Liver (tissue), 9 donors: ENCODE data around the gene CYP2W1. TPM values are rescaled to one million over a fixed set of nuclear protein-coding genes. Genes with fewer than 3 reads are reported as not detected.

Source experiments
- DNase-seq: peaks from one replicate; pipeline ENCODE4 v3.0.0-alpha.2; 2017; ENCODE audit warnings: low spot score
- H3K27ac ChIP-seq, 2 donors: one replicate each; pipeline ENCODE4 v1.7.0; 2013; ENCODE audit warnings: inconsistent platforms in 2 of 2, low read length in 2 of 2, control low read depth in 1 of 2, low read depth in 1 of 2, mild to moderate bottlenecking in 1 of 2
- H3K27me3 ChIP-seq, 4 donors: one replicate each; pipeline versions ENCODE4 v1.6.1 to v1.7.0; 2013; ENCODE audit warnings: low read length in 3 of 4, inconsistent platforms in 1 of 4, mild to moderate bottlenecking in 1 of 4, moderate library complexity in 1 of 4; ENCODE audit not compliant: control insufficient read depth in 4 of 4, insufficient read depth in 4 of 4
- H3K36me3 ChIP-seq, 4 donors: one replicate each; pipeline versions ENCODE4 v1.6.1 to v1.7.0; 2013; ENCODE audit warnings: low read length in 3 of 4, mild to moderate bottlenecking in 3 of 4, low read depth in 1 of 4, moderate library complexity in 1 of 4; ENCODE audit not compliant: control insufficient read depth in 4 of 4, insufficient read depth in 3 of 4
- H3K4me1 ChIP-seq, 4 donors: one replicate each; pipeline versions ENCODE4 v1.6.1 to v1.7.0; 2013; ENCODE audit warnings: low read length in 3 of 4, mild to moderate bottlenecking in 3 of 4, moderate library complexity in 1 of 4; ENCODE audit not compliant: control insufficient read depth in 4 of 4, insufficient read depth in 4 of 4
- H3K4me3 ChIP-seq, 3 donors: one replicate each; pipeline versions ENCODE4 v1.6.1 to v1.7.0; 2013; ENCODE audit warnings: low read length in 3 of 3, control low read depth in 1 of 3, low read depth in 1 of 3, mild to moderate bottlenecking in 1 of 3
- H3K9ac ChIP-seq, 2 donors: one replicate each; pipeline ENCODE4 v1.7.0; 2013; ENCODE audit warnings: low read length in 2 of 2, mild to moderate bottlenecking in 2 of 2, moderate library complexity in 2 of 2, control low read depth in 1 of 2, low read depth in 1 of 2
- H3K9me3 ChIP-seq, 4 donors: one replicate each; pipeline versions ENCODE4 v1.6.1 to v1.7.0; 2013; ENCODE audit warnings: low read length in 3 of 4; ENCODE audit not compliant: control insufficient read depth in 4 of 4
- EGR1 ChIP-seq, 2 donors: IDR thresholded peaks; 2 replicates each; pipeline ENCODE4 v1.6.1; 2016 to 2018; ENCODE audit warnings: antibody characterized with exemption in 2 of 2, low read depth in 2 of 2
- FOXA1 ChIP-seq: IDR thresholded peaks from 2 replicates; pipeline ENCODE4 v1.6.1; 2016; ENCODE audit warnings: antibody characterized with exemption
- FOXA2 ChIP-seq: IDR thresholded peaks from 2 replicates; pipeline ENCODE4 v1.6.1; 2016; ENCODE audit warnings: antibody characterized with exemption
- GABPA ChIP-seq, 2 donors: IDR thresholded peaks in 1 of 2; conservative IDR thresholded peaks in 1 of 2; 2 replicates each; pipeline ENCODE4 v1.6.1; 2016; ENCODE audit warnings: antibody characterized with exemption in 2 of 2, mild to moderate bottlenecking in 1 of 2, moderate library complexity in 1 of 2
- HNF4A ChIP-seq, 2 donors: conservative IDR thresholded peaks; 2 replicates each; pipeline ENCODE4 v1.6.1; 2016; ENCODE audit warnings: antibody characterized with exemption in 2 of 2, mild to moderate bottlenecking in 2 of 2
- HNF4G ChIP-seq: IDR thresholded peaks from 2 replicates; pipeline ENCODE4 v1.6.1; 2016; ENCODE audit warnings: antibody characterized with exemption
- RAD21 ChIP-seq, 2 donors: IDR thresholded peaks; 2 replicates each; pipeline ENCODE4 v1.6.1; 2016; ENCODE audit warnings: antibody characterized with exemption in 2 of 2, mild to moderate bottlenecking in 2 of 2
- RXRA ChIP-seq, 2 donors: IDR thresholded peaks; 2 replicates each; pipeline ENCODE4 v1.6.1; 2017 to 2018; ENCODE audit warnings: antibody characterized with exemption in 2 of 2, mild to moderate bottlenecking in 1 of 2
- SP1 ChIP-seq: IDR thresholded peaks from 2 replicates; pipeline ENCODE4 v1.6.1; 2018; ENCODE audit warnings: antibody characterized with exemption, mild to moderate bottlenecking
- YY1 ChIP-seq: IDR thresholded peaks from 2 replicates; pipeline ENCODE4 v1.6.1; 2016; ENCODE audit warnings: antibody characterized with exemption, mild to moderate bottlenecking
- WGBS: extraction: QIAGEN DNeasy Blood & Tissue Kit; methylation state at CpG from one replicate; pipeline ENCODE4 v1.1.7; 2013; 5-methylcytosine and 5-hydroxymethylcytosine counted together
- polyA plus RNA-seq, 2 donors: library from polyadenylated mRNA; stranded (reverse) in 1 of 2; unstranded in 1 of 2; fragments of 200-250 nt in 1 of 2; fragments of >200 nt in 1 of 2; fragmentation: Nextera tagmentation in 1 of 2; extraction: Ambion mirVana in 1 of 2; gene quantifications; one replicate each; pipeline versions ENCODE4 v1.2.1 to v1.2.3, GENCODE V29; 2013 to 2015
- total RNA-seq, 2 donors: library from RNA; depleted of rRNA; stranded (reverse); fragments of >200 nt; gene quantifications; one replicate each; pipeline ENCODE4 v1.2.3, GENCODE V29; 2014
- TF ChIP-seq, protein P1 (sequence below): fragments of 150-350 bp; IDR thresholded peaks from 2 replicates; pipeline ENCODE4 v1.5.1; 2017; ENCODE audit warnings: improper control_type of control experiment, low read depth, low read length; ENCODE audit not compliant: missing input control
- TF ChIP-seq, protein P2 (sequence below): IDR thresholded peaks from 2 replicates; pipeline ENCODE4 v1.6.1; 2016; ENCODE audit warnings: antibody characterized with exemption
- TF ChIP-seq, protein P3 (sequence below): IDR thresholded peaks from 2 replicates; pipeline ENCODE4 v1.6.1; 2016; ENCODE audit warnings: antibody characterized with exemption
- donor health status: healthy.
- donor health status: healthy.
- donor health status: healthy.
- donor health status: healthy.
- donor health status: healthy.

The CYP2W1 gene
- total and polyA plus RNA-seq, 4 donors, result 0.28 TPM; not detected in 3

DNA sequence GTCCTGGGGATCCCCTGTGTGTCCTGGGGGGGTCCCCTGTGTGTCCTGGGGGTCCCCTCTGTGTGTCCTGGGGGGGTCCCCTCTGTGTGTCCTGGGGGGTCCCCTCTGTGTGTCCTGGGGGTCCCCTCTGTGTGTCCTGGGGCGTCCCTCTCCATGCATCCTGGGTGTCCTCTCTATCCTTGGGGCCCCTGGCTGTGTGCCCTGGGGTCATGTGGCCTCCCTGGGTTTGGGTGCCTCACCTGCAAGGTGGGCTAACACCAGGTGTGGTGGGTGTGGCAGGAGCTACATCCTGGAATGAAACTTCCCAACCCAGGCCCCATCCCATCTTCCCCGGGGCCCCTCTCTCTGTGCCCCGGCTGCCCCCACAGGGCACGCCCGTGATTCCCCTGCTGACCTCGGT, 4.9 kb downstream of the CYP2W1 start:
- Histone ChIP-seq H3K27me3 (no peaks in the 10 kb centered on the region), H3K9ac (no peak overlapping the region), H3K9me3 (no peaks in the 10 kb centered on the region), H3K27ac (no peak overlapping the region), H3K36me3 (no peaks in the 10 kb centered on the region), H3K4me1 (peaks cover 3 to 7% (median 4%) of the 10 kb centered on the region in 4 donors), H3K4me3 (no peak overlapping the region)
- TF ChIP-seq, protein P1, sequence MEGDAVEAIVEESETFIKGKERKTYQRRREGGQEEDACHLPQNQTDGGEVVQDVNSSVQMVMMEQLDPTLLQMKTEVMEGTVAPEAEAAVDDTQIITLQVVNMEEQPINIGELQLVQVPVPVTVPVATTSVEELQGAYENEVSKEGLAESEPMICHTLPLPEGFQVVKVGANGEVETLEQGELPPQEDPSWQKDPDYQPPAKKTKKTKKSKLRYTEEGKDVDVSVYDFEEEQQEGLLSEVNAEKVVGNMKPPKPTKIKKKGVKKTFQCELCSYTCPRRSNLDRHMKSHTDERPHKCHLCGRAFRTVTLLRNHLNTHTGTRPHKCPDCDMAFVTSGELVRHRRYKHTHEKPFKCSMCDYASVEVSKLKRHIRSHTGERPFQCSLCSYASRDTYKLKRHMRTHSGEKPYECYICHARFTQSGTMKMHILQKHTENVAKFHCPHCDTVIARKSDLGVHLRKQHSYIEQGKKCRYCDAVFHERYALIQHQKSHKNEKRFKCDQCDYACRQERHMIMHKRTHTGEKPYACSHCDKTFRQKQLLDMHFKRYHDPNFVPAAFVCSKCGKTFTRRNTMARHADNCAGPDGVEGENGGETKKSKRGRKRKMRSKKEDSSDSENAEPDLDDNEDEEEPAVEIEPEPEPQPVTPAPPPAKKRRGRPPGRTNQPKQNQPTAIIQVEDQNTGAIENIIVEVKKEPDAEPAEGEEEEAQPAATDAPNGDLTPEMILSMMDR, result no peak
- TF ChIP-seq RAD21 (IDR thresholded peaks at IDR 0.05) (no peak), HNF4G (no peak), YY1 (no peak), EGR1 (IDR thresholded peaks at IDR 0.05; ENCODE audit: low read depth in 2 of 2) (no peak), HNF4A (conservative IDR thresholded peaks at IDR 0.05) (no peak), FOXA1 (no peak), GABPA (IDR thresholded peaks at IDR 0.05 in 1 of 2, conservative IDR thresholded peaks at IDR 0.05 in 1 of 2) (no peak), SP1 (no peak)
- TF ChIP-seq, protein P2, sequence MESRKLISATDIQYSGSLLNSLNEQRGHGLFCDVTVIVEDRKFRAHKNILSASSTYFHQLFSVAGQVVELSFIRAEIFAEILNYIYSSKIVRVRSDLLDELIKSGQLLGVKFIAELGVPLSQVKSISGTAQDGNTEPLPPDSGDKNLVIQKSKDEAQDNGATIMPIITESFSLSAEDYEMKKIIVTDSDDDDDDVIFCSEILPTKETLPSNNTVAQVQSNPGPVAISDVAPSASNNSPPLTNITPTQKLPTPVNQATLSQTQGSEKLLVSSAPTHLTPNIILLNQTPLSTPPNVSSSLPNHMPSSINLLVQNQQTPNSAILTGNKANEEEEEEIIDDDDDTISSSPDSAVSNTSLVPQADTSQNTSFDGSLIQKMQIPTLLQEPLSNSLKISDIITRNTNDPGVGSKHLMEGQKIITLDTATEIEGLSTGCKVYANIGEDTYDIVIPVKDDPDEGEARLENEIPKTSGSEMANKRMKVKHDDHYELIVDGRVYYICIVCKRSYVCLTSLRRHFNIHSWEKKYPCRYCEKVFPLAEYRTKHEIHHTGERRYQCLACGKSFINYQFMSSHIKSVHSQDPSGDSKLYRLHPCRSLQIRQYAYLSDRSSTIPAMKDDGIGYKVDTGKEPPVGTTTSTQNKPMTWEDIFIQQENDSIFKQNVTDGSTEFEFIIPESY, result no peak
- TF ChIP-seq, protein P3, sequence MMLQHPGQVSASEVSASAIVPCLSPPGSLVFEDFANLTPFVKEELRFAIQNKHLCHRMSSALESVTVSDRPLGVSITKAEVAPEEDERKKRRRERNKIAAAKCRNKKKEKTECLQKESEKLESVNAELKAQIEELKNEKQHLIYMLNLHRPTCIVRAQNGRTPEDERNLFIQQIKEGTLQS, result no peak
- WGBS, result 48% methylated on average over 6 of the region's 6 CpGs
- no peak for DNase-seq

DNA sequence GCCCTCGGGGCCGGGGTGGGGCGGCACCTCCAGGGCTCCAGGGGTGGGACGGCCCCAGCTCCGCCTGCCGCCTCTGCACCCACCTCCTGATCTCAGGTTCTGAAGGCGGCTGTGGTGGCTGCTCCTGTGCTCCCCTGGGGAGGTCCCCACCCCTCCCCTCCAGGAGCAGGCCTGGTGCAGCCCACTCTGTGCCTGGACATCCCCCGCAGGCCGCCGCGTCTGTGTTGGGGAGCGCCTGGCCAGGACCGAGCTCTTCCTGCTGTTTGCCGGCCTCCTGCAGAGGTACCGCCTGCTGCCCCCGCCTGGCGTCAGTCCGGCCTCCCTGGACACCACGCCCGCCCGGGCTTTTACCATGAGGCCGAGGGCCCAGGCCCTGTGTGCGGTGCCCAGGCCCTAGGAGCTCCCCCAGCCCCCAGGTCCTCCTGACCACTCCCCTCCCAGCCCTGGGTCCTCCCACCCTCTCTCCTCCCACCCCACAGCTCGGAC, 5.5 kb downstream of the CYP2W1 start:
- peaks cover 3 to 13% (median 7%) of the 10 kb centered on the region in 4 donors for H3K4me1 ChIP-seq
- H3K9ac ChIP-seq, result no peak overlapping the region
- TF ChIP-seq, protein P3, result no peak
- TF ChIP-seq SP1, result no peak
- TF ChIP-seq, protein P1, result no peak
- TF ChIP-seq FOXA2, result no peak
- no peak for TF ChIP-seq HNF4A (conservative IDR thresholded peaks at IDR 0.05)
- TF ChIP-seq RAD21 (IDR thresholded peaks at IDR 0.05), result no peak
- no peak for TF ChIP-seq RXRA (IDR thresholded peaks at IDR 0.05)
- no peaks in the 10 kb centered on the region for H3K36me3 ChIP-seq
- no peak overlapping the region for H3K27ac ChIP-seq
- no peak for DNase-seq
- WGBS, result 48% methylated on average over 24 of the region's 24 CpGs
- H3K9me3 ChIP-seq, result no peaks in the 10 kb centered on the region
- H3K4me3 ChIP-seq, result no peak overlapping the region
- H3K27me3 ChIP-seq, result no peaks in the 10 kb centered on the region
